ENCODE measurements around the gene CHRM4.
A peak's percentile ranks its signal among the peaks of the same experiment; 100 is the strongest.

The CHRM4 gene

GRCh38 chr11:46367244-46367915, 24.2 kb downstream of the CHRM4 start:
- DNase-seq, result no peak

- no peak for DNase-seq
Observed at GRCh38 chr11:46366661-46367161, 24.9 kb downstream of the CHRM4 start.

GRCh38 chr11:46366260-46366659, 25.3 kb downstream of the CHRM4 start:
- DNase-seq, result no peak

- DNase-seq, result no peak
Observed at GRCh38 chr11:46364791-46365190, 26.8 kb downstream of the CHRM4 start.

GRCh38 chr11:46364056-46364455, 27.5 kb downstream of the CHRM4 start:
- DNase-seq, result no peak

- no peak for DNase-seq
Observed at GRCh38 chr11:46363455-46364005, 28.0 kb downstream of the CHRM4 start.

- peak; percentile 36 for DNase-seq
Observed at GRCh38 chr11:46363031-46363407, 28.6 kb downstream of the CHRM4 start.

- DNase-seq, result no peak
Observed at GRCh38 chr11:46362156-46363030, 29.2 kb downstream of the CHRM4 start.

- no peak for DNase-seq
Observed at GRCh38 chr11:46361283-46362155, 30.1 kb downstream of the CHRM4 start.

GRCh38 chr11:46360878-46361277, 30.7 kb downstream of the CHRM4 start:
- no peak for DNase-seq

- no peak for DNase-seq
Observed at GRCh38 chr11:46359953-46360352, 31.6 kb downstream of the CHRM4 start.

- DNase-seq, result peak; percentile 62
Observed at GRCh38 chr11:46357483-46357936, 34.1 kb downstream of the CHRM4 start.

- DNase-seq, result no peak
Observed at GRCh38 chr11:46356924-46357482, 34.6 kb downstream of the CHRM4 start.

- no peak for DNase-seq
Observed at GRCh38 chr11:46353698-46354097, 37.9 kb downstream of the CHRM4 start.

- DNase-seq, result no peak
Observed at GRCh38 chr11:46352063-46352841, 39.3 kb downstream of the CHRM4 start.

GRCh38 chr11:46351606-46352005, 40.0 kb downstream of the CHRM4 start:
- DNase-seq, result no peak

GRCh38 chr11:46351148-46351547, 40.4 kb downstream of the CHRM4 start:
- no peak for DNase-seq

- no peak for DNase-seq
Observed at GRCh38 chr11:46350695-46351094, 40.9 kb downstream of the CHRM4 start.

GRCh38 chr11:46348566-46349401, 42.8 kb downstream of the CHRM4 start:
- DNase-seq, result no peak

- no peak for DNase-seq
Observed at GRCh38 chr11:46347637-46348311, 43.8 kb downstream of the CHRM4 start.
